HG03571 (cell line): ENCODE data around the gene TTC23.

Experiments used
- ATAC-seq: cut with Tn5 transposase; IDR thresholded peaks from one replicate; pipeline ENCODE4 v1.9.1; 2021; ENCODE audit not compliant: unreplicated experiment

The TTC23 gene

GRCh38 chr15:99165956-99166689, 83.3 kb downstream of the TTC23 start:
- ATAC-seq: no peak

- no peak for ATAC-seq
Measured at GRCh38 chr15:99165020-99165790, 84.2 kb downstream of the TTC23 start.

GRCh38 chr15:99164119-99164518, 85.3 kb downstream of the TTC23 start:
- ATAC-seq: no peak

GRCh38 chr15:99163271-99164062, 85.9 kb downstream of the TTC23 start:
- ATAC-seq: no peak

GRCh38 chr15:99158626-99159412, 90.6 kb downstream of the TTC23 start:
- ATAC-seq: no peak

- no peak for ATAC-seq
Measured at GRCh38 chr15:99157456-99157855, 91.9 kb downstream of the TTC23 start.

- ATAC-seq: no peak
Measured at GRCh38 chr15:99155961-99156443, 93.4 kb downstream of the TTC23 start.

GRCh38 chr15:99154271-99154670, 95.1 kb downstream of the TTC23 start:
- ATAC-seq: no peak

GRCh38 chr15:99153026-99153535, 96.3 kb downstream of the TTC23 start:
- no peak for ATAC-seq

GRCh38 chr15:99151156-99151555, 98.2 kb downstream of the TTC23 start:
- ATAC-seq: no peak

- no peak for ATAC-seq
Measured at GRCh38 chr15:99149366-99149765, 100.0 kb downstream of the TTC23 start.

GRCh38 chr15:99148851-99149276, 100.5 kb downstream of the TTC23 start:
- no peak for ATAC-seq

GRCh38 chr15:99146661-99147060, 102.7 kb downstream of the TTC23 start:
- ATAC-seq: no peak

- no peak for ATAC-seq
Measured at GRCh38 chr15:99145778-99146177, 103.6 kb downstream of the TTC23 start.

GRCh38 chr15:99145005-99145404, 104.4 kb downstream of the TTC23 start:
- no peak for ATAC-seq

- no peak for ATAC-seq
Measured at GRCh38 chr15:99143655-99144610, 105.4 kb downstream of the TTC23 start.

GRCh38 chr15:99143242-99143641, 106.1 kb downstream of the TTC23 start:
- ATAC-seq: no peak

- no peak for ATAC-seq
Measured at GRCh38 chr15:99142562-99142961, 106.8 kb downstream of the TTC23 start.

GRCh38 chr15:99141943-99142342, 107.4 kb downstream of the TTC23 start:
- ATAC-seq: no peak
